Right kidney (tissue), 1 donor: Measurements from ENCODE around the gene ZNF83.
"Not testable (repeated sequence)": the region's sequence is repeated elsewhere in the genome, so short reads cannot be mapped to it uniquely, and the experiment has no call there.

Experiments
- DNase-seq: peaks from one replicate; pipeline ENCODE4 v3.0.0-alpha.2; 2016

ZNF83 gene

GRCh38 chr19:52646571-52647217 is 8.5 kb upstream of the ZNF83 start:
- DNase-seq, result no peak

- DNase-seq, result no peak
These were observed 2.8 kb upstream of the ZNF83 start for GRCh38 chr19:52640916-52641315.

GRCh38 chr19:52639996-52640395 is 1.8 kb upstream of the ZNF83 start:
- no peak for DNase-seq

- peak; percentile 79 for DNase-seq
These were observed 446 bp upstream of the ZNF83 start for GRCh38 chr19:52638601-52639000.

- DNase-seq, result no peak
These were observed 2.2 kb downstream of the ZNF83 start for GRCh38 chr19:52635786-52636570.

- DNase-seq, result not testable (repeated sequence)
These were observed 10.7 kb downstream of the ZNF83 start for GRCh38 chr19:52627441-52627840.

GRCh38 chr19:52626915-52627314 is 11.2 kb downstream of the ZNF83 start:
- DNase-seq, result no peak

- DNase-seq, result no peak
These were observed 15.9 kb downstream of the ZNF83 start for GRCh38 chr19:52622261-52622660.

GRCh38 chr19:52621376-52621775 is 16.8 kb downstream of the ZNF83 start:
- no peak for DNase-seq

GRCh38 chr19:52613299-52613906 is 24.8 kb downstream of the ZNF83 start:
- no peak for DNase-seq

- no peak for DNase-seq
These were observed 34.5 kb downstream of the ZNF83 start for GRCh38 chr19:52603558-52604207.

- no peak for DNase-seq
These were observed 35.2 kb downstream of the ZNF83 start for GRCh38 chr19:52602941-52603340.

GRCh38 chr19:52601974-52602366 is 36.2 kb downstream of the ZNF83 start:
- DNase-seq, result peak; percentile 57

GRCh38 chr19:52601025-52601973 is 36.9 kb downstream of the ZNF83 start:
- peak; percentile 79 for DNase-seq

GRCh38 chr19:52600639-52601024 is 37.5 kb downstream of the ZNF83 start:
- DNase-seq, result no peak

- no peak for DNase-seq
These were observed 38.9 kb downstream of the ZNF83 start for GRCh38 chr19:52599241-52599640.

- not testable (repeated sequence) for DNase-seq
These were observed 44.7 kb downstream of the ZNF83 start for GRCh38 chr19:52593441-52593840.

GRCh38 chr19:52592301-52592700 is 45.9 kb downstream of the ZNF83 start:
- no peak for DNase-seq

- DNase-seq, result no peak
These were observed 47.4 kb downstream of the ZNF83 start for GRCh38 chr19:52590728-52591127.

GRCh38 chr19:52585604-52586003 is 52.6 kb downstream of the ZNF83 start:
- no peak for DNase-seq

- DNase-seq, result peak; percentile 65
These were observed 53.3 kb downstream of the ZNF83 start for GRCh38 chr19:52584736-52585440.
